Measurements from ENCODE around the gene RAD51B. TPM values are rescaled to one million over a fixed set of nuclear protein-coding genes. Genes with fewer than 3 reads are reported as not detected.

RAD51B gene
- total and polyA plus RNA-seq, 2 experiments from 2014 or later = 11.7 to 17.8 TPM

DNA sequence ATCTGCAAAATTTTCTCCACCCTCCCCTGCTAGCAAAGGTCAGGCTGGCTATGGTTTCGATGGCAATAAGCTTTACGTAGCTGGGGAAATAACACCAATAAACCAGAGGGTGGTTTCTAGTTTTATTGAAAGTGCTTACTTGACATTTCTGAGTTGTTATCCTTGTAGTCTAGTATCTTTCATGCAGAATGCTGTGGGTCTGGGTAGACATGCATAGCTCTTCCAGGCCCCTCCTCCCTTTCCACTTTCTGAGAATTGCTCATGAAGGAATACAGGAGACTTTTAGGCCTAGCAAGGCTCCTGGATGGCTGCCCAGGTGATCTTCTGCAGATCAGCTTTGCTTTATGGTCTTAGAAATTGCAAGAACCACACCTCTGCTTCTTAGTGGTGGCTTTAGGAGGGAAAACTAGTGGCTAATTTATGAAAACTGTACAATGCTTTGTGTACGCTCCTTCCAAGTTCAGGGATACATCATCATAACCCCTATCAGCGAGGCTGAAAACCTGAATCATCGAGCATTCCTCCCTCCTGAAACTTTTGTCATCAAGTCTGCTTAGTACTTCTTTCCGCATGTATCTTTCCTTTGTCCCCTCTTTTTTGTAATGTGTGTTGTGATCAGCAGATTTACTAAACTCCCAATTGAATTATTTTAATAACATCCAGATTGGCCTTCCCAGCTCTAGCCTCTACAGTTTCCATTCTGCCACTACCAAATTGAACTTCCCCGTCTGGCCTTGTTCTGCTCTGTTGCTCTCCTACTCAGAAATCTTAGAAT, 473.0 kb downstream of the RAD51B start:
- Histone ChIP-seq H3K27me3 (no peaks in the 10 kb centered on the region), H3K36me3 (no peaks in the 10 kb centered on the region), H3K27ac (peak overlapping the region; percentile 88), H3K4me3 (no peak overlapping the region), H3K9me3 (ENCODE audit: low read depth) (no peaks in the 10 kb centered on the region), H3K4me1 (ENCODE audit: low read depth) (peaks cover 64% of the 10 kb centered on the region)
- TF ChIP-seq, protein P1, sequence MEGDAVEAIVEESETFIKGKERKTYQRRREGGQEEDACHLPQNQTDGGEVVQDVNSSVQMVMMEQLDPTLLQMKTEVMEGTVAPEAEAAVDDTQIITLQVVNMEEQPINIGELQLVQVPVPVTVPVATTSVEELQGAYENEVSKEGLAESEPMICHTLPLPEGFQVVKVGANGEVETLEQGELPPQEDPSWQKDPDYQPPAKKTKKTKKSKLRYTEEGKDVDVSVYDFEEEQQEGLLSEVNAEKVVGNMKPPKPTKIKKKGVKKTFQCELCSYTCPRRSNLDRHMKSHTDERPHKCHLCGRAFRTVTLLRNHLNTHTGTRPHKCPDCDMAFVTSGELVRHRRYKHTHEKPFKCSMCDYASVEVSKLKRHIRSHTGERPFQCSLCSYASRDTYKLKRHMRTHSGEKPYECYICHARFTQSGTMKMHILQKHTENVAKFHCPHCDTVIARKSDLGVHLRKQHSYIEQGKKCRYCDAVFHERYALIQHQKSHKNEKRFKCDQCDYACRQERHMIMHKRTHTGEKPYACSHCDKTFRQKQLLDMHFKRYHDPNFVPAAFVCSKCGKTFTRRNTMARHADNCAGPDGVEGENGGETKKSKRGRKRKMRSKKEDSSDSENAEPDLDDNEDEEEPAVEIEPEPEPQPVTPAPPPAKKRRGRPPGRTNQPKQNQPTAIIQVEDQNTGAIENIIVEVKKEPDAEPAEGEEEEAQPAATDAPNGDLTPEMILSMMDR (IDR thresholded peaks at IDR 0.05; ENCODE audit: low read depth, low read length) = no peak
- DNase-seq (ENCODE audit: low read depth in 1 of 2, low spot score in 1 of 2) = peak in 1 of 2 donors; percentile 32

DNA sequence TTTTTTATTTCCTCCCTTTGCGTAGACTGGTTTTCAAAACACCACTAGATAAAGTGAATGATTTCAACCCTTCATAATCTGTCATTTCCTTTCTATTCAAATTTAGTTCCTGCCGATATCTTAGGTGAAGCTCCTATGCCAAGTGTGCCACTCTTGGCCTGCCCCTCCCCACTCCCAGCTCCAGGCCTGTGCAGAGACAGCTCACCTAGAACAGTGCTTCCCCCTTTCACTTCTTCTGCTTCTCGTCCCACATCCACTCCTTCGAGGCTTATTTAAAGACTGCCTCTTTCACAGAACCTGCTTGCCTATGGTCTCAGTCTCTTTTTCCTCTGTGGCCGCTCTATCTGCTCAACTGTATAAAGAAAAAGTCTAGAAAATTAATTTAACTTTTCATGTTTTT, 473.8 kb downstream of the RAD51B start:
- no peak overlapping the region for H3K4me3 ChIP-seq
- TF ChIP-seq, protein P1 (IDR thresholded peaks at IDR 0.05; ENCODE audit: low read depth, low read length) = no peak
- H3K27ac ChIP-seq = peak overlapping the region; percentile 88
- no peaks in the 10 kb centered on the region for H3K36me3 ChIP-seq
- peaks cover 72% of the 10 kb centered on the region for H3K4me1 ChIP-seq (ENCODE audit: low read depth)
- no peaks in the 10 kb centered on the region for H3K9me3 ChIP-seq (ENCODE audit: low read depth)
- DNase-seq (ENCODE audit: low read depth in 1 of 2, low spot score in 1 of 2) = no peak
- H3K27me3 ChIP-seq = no peaks in the 10 kb centered on the region

DNA sequence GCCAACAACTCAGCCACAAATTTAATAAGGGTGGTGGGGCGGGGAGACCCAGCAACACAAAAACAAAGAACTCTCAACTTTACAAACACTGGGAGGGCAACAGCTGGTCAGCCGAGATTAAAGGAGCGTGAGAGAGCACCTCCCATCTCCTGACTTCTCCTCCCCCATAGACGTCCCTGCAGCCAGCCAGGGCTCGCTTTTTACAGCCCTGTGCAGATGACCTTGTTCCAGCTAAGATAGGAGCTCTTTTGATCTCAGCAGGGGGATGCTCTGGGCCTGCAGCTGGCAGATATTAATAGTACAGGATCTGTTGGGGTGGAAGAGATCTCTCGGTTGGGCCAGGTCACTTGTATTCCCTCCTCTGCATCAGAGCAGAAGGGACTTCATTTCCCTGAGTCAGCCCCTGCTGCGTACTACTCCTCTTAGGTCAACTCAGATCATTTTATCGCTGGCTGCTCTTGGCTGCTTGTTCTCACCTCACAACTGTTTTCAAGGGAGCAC, 475.8 kb downstream of the RAD51B start:
- DNase-seq (ENCODE audit: low read depth in 1 of 2, low spot score in 1 of 2) = peak; percentile 55
- H3K9me3 ChIP-seq (ENCODE audit: low read depth) = no peaks in the 10 kb centered on the region
- peak overlapping the region; percentile 88 for H3K27ac ChIP-seq
- no peaks in the 10 kb centered on the region for H3K27me3 ChIP-seq
- TF ChIP-seq, protein P1 (IDR thresholded peaks at IDR 0.05; ENCODE audit: low read depth, low read length) = no peak
- no peak overlapping the region for H3K4me3 ChIP-seq
- H3K36me3 ChIP-seq = no peaks in the 10 kb centered on the region
- peaks cover 67% of the 10 kb centered on the region for H3K4me1 ChIP-seq (ENCODE audit: low read depth)

DNA sequence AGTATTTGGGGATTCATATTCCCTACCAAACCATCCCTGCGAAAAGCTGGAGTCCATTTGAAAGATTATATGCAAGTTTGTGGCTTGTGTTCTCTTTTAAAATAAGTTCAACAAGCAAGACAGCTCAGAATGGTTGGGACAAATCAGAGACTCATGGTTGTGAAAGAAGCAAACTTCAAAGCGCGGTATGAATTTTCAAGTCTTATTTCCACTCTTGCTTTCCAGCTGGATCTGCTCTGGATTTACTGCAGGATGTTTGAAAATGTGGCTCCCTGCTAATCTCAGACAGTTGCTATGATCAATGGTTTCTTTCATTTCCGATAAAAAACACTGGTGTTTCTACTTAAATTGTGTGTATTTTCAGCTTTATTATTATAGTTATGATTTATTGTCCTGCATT, 477.5 kb downstream of the RAD51B start:
- no peak for DNase-seq (ENCODE audit: low read depth in 1 of 2, low spot score in 1 of 2)

DNA sequence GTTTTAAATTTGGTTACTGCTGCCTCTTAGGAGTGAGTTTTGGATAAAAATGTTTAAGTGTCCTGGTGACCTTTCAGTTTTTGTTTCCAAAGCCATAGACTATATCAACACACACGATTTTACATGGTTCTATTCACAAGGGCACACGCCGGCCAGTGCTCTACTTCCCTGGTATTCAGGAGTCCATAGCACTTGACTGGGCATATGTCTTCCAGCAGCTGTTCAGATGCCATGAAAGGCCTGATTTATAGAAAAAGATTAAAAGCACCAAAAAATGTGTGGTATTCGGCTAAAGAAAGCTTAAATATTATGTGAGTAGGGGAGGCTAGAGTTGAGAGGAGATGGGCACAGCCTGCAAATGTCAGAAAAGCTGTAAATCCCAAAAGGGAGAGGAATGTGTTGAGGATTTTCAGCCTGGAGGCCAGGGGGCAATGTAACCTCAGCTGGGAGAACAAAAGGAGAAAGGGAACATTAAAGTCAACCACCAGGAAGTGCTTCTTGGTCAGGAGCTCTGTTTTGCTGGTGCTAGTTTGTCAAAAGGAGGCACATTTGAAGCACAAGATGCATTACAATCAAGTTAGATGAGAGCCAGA, 478.4 kb downstream of the RAD51B start:
- Histone ChIP-seq H3K27me3 (no peaks in the 10 kb centered on the region), H3K9me3 (ENCODE audit: low read depth) (no peaks in the 10 kb centered on the region), H3K4me3 (no peak overlapping the region), H3K4me1 (ENCODE audit: low read depth) (peaks cover 48% of the 10 kb centered on the region), H3K36me3 (no peaks in the 10 kb centered on the region), H3K27ac (no peak overlapping the region)
- peak in 1 of 2 donors; percentile 70 for DNase-seq (ENCODE audit: low read depth in 1 of 2, low spot score in 1 of 2)
- TF ChIP-seq, protein P1 (IDR thresholded peaks at IDR 0.05; ENCODE audit: low read depth, low read length) = peak; percentile 45

More for the DNA sequence above, 477.5 kb downstream of the RAD51B start:
- Histone ChIP-seq H3K4me1 (ENCODE audit: low read depth) (peaks cover 57% of the 10 kb centered on the region), H3K4me3 (no peak overlapping the region), H3K36me3 (no peaks in the 10 kb centered on the region), H3K27ac (no peak overlapping the region), H3K27me3 (no peaks in the 10 kb centered on the region), H3K9me3 (ENCODE audit: low read depth) (no peaks in the 10 kb centered on the region)
- TF ChIP-seq, protein P1 (IDR thresholded peaks at IDR 0.05; ENCODE audit: low read depth, low read length) = no peak
